Stimulated activated CD4-positive, alpha-beta T cell treated with anti-CD3 and anti-CD28 coated beads, TNF-alpha, amount 100 ng/mL, for 4 hours (primary cell): Measurements from ENCODE around the gene DHX9.
"Not testable (repeated sequence)": the region's sequence is repeated elsewhere in the genome, so short reads cannot be mapped to it uniquely, and the experiment has no call there.

Source experiments
- DNase-seq, 3 experiments: peaks; one replicate each; pipeline ENCODE4 v3.0.0-alpha.2; 2020; ENCODE audit warnings: low read depth in 3 of 3

Gene DHX9

DNA sequence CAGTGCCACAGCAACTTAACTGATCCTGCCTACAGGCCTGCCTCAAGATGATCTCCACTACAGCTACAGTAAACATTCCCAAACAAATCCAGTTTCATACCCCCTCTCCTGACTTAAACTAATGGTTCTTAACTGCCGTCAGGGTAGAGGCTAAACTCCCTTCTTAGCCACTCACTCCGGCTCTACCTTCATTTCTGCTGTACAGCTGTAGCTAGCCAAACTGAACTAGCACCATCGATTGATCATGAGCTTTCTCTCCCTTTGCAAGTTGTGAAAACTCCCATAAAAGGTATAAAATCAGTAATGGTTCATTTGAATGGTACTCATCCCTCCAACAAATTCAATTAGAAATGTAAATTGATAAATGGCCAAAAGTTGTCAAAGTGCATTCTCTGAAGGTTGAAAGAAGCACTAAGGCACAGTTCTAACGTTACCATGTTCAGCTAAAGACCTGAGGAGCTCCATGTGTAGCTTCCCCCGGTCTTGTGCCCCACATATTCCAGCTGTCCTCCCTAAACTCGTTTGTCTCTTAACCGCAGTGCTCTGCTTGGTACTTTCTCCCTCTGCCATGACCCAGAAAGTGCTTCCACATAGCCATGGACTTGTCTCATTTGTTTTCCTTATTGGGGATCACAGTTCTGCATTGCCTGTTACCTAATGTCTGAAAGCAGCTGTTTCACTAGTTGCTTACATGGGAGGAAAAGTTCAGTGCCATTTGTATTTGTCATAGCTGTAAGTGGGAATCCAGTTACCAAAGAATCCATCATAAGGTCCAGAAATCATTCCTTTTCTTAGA is 49.8 kb downstream of the DHX9 start:
- DNase-seq = no peak

- DNase-seq = no peak
Measured at GRCh38 chr1:182889997-182890396, 50.9 kb downstream of the DHX9 start.

- no peak for DNase-seq
Measured at GRCh38 chr1:182890927-182891610, 51.9 kb downstream of the DHX9 start.

- DNase-seq = no peak
Measured at GRCh38 chr1:182897696-182898095, 58.5 kb downstream of the DHX9 start.

- not testable (repeated sequence) for DNase-seq
Measured at GRCh38 chr1:182901946-182902345, 62.8 kb downstream of the DHX9 start.

DNA sequence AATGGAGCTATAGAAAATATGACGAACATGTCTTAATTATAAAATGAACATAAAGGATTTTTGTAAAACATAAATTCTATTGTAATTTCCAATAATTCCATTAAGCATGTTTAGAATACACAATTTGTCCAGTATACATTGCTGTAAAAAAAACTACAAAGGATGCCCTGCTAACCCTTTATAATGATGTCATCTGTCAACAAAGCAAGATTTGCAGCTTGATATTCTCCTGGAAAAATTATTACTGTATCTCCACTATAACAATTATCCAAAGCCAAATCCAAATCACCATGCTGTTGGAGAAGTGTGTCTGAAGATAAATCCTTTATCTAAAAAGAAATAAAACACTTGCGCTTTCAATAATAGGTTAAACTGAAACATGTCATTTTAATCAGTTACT is 66.2 kb downstream of the DHX9 start:
- DNase-seq = no peak

DNA sequence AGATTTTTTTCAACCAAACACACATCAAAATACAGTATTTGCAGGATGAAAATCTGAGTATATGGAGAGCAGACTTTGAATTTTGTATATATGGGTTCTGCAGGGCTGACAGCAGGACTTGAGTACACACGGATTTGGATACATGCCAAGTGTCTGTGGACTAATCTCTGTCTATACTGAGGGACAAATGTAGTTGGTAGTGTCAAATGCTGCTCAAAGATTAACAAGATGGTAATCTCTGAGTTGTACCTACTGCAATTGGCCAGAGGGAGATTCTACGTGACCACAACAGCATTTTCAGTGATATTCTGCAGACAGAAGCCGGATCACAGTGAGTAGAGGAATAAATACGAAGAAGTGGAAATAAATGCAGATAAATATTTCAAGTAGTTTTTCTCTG is 70.4 kb downstream of the DHX9 start:
- no peak for DNase-seq

- DNase-seq = no peak
Measured at GRCh38 chr1:182910143-182910542, 71.0 kb downstream of the DHX9 start.

DNA sequence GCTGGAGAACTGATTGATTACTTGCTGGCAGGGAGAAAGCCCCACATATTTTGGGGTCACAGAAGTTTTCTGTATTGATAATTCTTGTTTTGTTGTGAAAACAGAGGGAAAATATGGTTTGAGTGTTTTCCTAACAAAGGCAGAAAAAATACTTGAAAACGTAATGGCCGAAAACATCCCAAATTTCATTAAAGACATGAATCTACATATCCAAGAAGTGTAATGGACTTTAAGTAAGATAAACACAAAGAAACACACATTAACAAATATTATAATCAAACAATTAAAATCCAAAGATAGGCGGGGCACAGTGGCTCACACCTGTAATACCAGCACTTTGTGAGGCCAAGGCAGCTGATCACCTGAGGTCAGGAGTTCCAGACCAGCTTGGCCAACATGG is 74.3 kb downstream of the DHX9 start:
- DNase-seq = no peak

DNA sequence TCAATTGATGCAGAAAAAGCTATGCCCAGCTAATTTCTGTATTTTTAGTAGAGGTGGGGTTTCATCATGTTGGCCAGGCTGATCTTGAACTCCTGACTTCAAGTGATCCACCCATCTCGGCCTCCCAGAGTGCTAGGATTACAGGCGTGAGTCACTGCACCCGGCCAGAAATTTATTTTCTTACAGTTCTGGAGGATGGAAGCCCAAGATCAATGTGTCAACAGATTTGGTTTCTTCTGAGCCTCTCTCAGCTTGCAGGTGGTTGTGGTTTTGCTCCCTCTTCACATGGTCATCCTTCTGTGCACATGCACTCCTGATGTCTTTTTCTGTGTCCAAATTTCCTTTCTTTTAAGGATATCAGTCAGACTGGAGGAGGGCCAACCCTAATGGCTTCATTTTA is 78.2 kb downstream of the DHX9 start:
- DNase-seq = no peak

- no peak for DNase-seq
Measured at GRCh38 chr1:182925661-182926060, 86.5 kb downstream of the DHX9 start.

DNA sequence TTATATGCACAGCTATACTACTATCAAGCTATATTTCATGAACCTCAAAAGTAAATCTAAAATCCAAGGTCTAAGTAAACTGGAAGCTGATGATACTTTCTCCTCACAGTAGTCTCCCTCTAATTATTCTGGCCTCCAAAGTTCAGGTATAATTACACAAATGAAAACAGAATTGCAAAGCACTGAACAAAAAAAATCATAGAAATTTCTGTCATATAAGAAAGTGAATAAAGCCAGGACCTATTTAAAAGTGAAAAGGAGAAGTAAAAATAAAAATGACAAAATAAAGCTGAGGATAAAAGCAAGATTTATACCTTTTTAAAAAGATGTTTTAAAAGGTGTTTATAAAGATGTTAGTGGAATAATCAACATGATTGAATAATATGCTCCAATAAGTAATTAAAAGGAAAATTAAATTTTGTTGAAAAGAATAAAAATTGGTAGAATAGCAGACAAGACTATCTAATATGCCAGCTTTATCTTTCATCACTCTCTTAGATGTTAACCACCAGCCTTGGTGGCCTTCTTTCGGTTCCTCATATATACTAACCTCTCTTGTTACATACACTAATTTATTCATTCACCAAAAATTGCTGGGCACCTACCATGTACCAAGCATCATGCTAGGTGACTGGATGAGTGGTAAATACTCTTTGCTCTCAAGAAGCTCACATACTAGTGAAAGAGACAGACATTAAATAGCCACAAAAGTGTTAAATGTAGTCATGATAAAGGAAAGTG is 88.7 kb downstream of the DHX9 start:
- no peak for DNase-seq

- DNase-seq = no peak
Measured at GRCh38 chr1:182930985-182931384, 91.8 kb downstream of the DHX9 start.

GRCh38 chr1:182935716-182936115 is 96.6 kb downstream of the DHX9 start:
- DNase-seq = no peak
